Testis (tissue), 2 donors: ENCODE results near the gene LRMDA.

ENCODE experiments used
- CTCF ChIP-seq, 3 experiments: fragments of 450-650 bp in 2 of 3; fragments of 200-600 bp in 1 of 3; sonication (generic) in 1 of 3; IDR thresholded peaks; one replicate each; pipeline ENCODE4 v1.5.1; 2016 to 2019; ENCODE audit warnings: antibody characterized with exemption in 3 of 3, mild to moderate bottlenecking in 2 of 3, moderate library complexity in 1 of 3
- POLR2A ChIP-seq: fragments of 450-650 bp; IDR thresholded peaks from one replicate; pipeline ENCODE4 v1.6.1; 2017; ENCODE audit warnings: antibody characterized with exemption, mild to moderate bottlenecking, moderate library complexity

- TF ChIP-seq CTCF (IDR thresholded peaks at IDR 0.05): no peak
- TF ChIP-seq POLR2A: no peak
These were observed 1027.7 kb downstream of the LRMDA start for GRCh38 chr10:76459016-76459730.
